NCI-H1048 (cell line): Measurements from ENCODE around the gene SPRY1.

ENCODE experiments used
- DNase-seq: peaks from one replicate; lab custom pipeline; 2025; lab: John Stamatoyannopoulos, UW

Gene SPRY1

GRCh38 chr4:123443401-123444289, 47.0 kb downstream of the SPRY1 start:
- DNase-seq, result no peak

- no peak for DNase-seq
These were observed 47.7 kb downstream of the SPRY1 start for GRCh38 chr4:123444290-123444731.

GRCh38 chr4:123446865-123447474, 50.4 kb downstream of the SPRY1 start:
- no peak for DNase-seq

- no peak for DNase-seq
These were observed 52.8 kb downstream of the SPRY1 start for GRCh38 chr4:123449362-123449761.

GRCh38 chr4:123449780-123450179, 53.2 kb downstream of the SPRY1 start:
- no peak for DNase-seq

GRCh38 chr4:123450393-123450792, 53.8 kb downstream of the SPRY1 start:
- no peak for DNase-seq

GRCh38 chr4:123452616-123453015, 56.0 kb downstream of the SPRY1 start:
- peak; percentile 10 for DNase-seq

GRCh38 chr4:123453061-123453680, 56.6 kb downstream of the SPRY1 start:
- no peak for DNase-seq
